Frontal cortex (tissue), 4 donors: ENCODE results near the gene PCK2. TPM values are rescaled to one million over a fixed set of nuclear protein-coding genes. Genes with fewer than 3 reads are reported as not detected.

Experiments
- DNase-seq, 2 donors: peaks; one replicate each; pipeline ENCODE4 v3.0.0; 2012; ENCODE audit warnings: low spot score in 2 of 2
- FAIRE-seq: peaks from 2 replicates; lab custom pipeline; 2012; peaks lifted over from hg19 to GRCh38; lab: Jason Lieb, UNC
- total RNA-seq: library from RNA; depleted of rRNA; stranded (reverse); fragments of >200 nt; gene quantifications from one replicate; pipeline ENCODE4 v1.2.3, GENCODE V29; 2014
- donor health status: control.
- donor health status: control.
- donor health status: control.

PCK2 gene
- total RNA-seq, 1 donor from 2014 or later: 1.6 TPM

- FAIRE-seq (no peak), DNase-seq (no peak)
Measured at GRCh38 chr14:24060984-24061913, 32.9 kb upstream of the PCK2 start.

GRCh38 chr14:24062216-24062980 is 31.7 kb upstream of the PCK2 start:
- FAIRE-seq: no peak
- no peak for DNase-seq

GRCh38 chr14:24063263-24063836 is 30.8 kb upstream of the PCK2 start:
- no peak for DNase-seq
- no peak for FAIRE-seq

GRCh38 chr14:24064091-24064795 is 29.9 kb upstream of the PCK2 start:
- FAIRE-seq: no peak
- DNase-seq: no peak

GRCh38 chr14:24064856-24065255 is 29.3 kb upstream of the PCK2 start:
- DNase-seq (no peak), FAIRE-seq (no peak)

- DNase-seq (no peak), FAIRE-seq (no peak)
Measured at GRCh38 chr14:24065408-24065807, 28.7 kb upstream of the PCK2 start.

- DNase-seq: no peak
- FAIRE-seq: no peak
Measured at GRCh38 chr14:24066496-24067132, 27.5 kb upstream of the PCK2 start.

- DNase-seq (no peak), FAIRE-seq (no peak)
Measured at GRCh38 chr14:24067133-24068082, 26.7 kb upstream of the PCK2 start.

- FAIRE-seq: no peak
- DNase-seq: no peak
Measured at GRCh38 chr14:24068711-24069410, 25.2 kb upstream of the PCK2 start.

GRCh38 chr14:24069411-24069735 is 24.7 kb upstream of the PCK2 start:
- DNase-seq (no peak), FAIRE-seq (no peak)

GRCh38 chr14:24070285-24071143 is 23.6 kb upstream of the PCK2 start:
- no peak for FAIRE-seq
- no peak for DNase-seq

- DNase-seq: no peak
- FAIRE-seq: no peak
Measured at GRCh38 chr14:24071144-24071697, 22.9 kb upstream of the PCK2 start, which contains the start of gene CPNE6. CPNE6 (plus strand) TSS chr14:24071562; CDS start chr14:24072937, 1,375 bp downstream.

- DNase-seq: no peak
- FAIRE-seq: no peak
Measured at GRCh38 chr14:24071836-24072430, 22.2 kb upstream of the PCK2 start.

- FAIRE-seq (no peak), DNase-seq (no peak)
Measured at GRCh38 chr14:24072436-24072835, 21.7 kb upstream of the PCK2 start.

GRCh38 chr14:24072881-24073877 is 20.9 kb upstream of the PCK2 start:
- FAIRE-seq (no peak), DNase-seq (no peak)
